ENCODE results near the gene PERM1. TPM values are rescaled to one million over a fixed set of nuclear protein-coding genes. Genes with fewer than 3 reads are reported as not detected.

The PERM1 gene
- total and polyA plus RNA-seq, 4 donors = 0.42 to 1.5 (median 0.49) TPM

GRCh38 chr1:958823-959730 lies 22.8 kb downstream of the PERM1 start, which contains the start of gene NOC2L:
NOC2L (minus strand) TSS chr1:959256; CDS start chr1:959240, 16 bp downstream.
- no peak within 1 kb of the TSS for H3K27ac ChIP-seq (ENCODE audit: low read depth in 1 of 2, low read length in 2 of 2)
- H3K27me3 ChIP-seq (ENCODE audit: control insufficient read depth in 1 of 2, insufficient read depth in 2 of 2, low read length in 1 of 2) = no peaks in the 10 kb centered on the region
- 7% methylated on average over 74 to 101 of the region's 101 CpGs for whole genome bisulfite sequencing, 2 donors
- ATAC-seq (ENCODE audit: low FRiP score) (peak; percentile 96), DNase-seq (peak; percentile 95 to 99)
- no peaks in the 10 kb centered on the region for H3K9me3 ChIP-seq (ENCODE audit: control insufficient read depth, low read length)
- H3K4me1 ChIP-seq (ENCODE audit: control insufficient read depth in 1 of 2, insufficient read depth in 2 of 2, low read length in 2 of 2) = no peaks in the 10 kb centered on the region
- H3K4me3 ChIP-seq (ENCODE audit: low read length in 2 of 2) = peak within 1 kb of the TSS; percentile 86 to 90
- no peaks in the 10 kb centered on the region for H3K36me3 ChIP-seq (ENCODE audit: control insufficient read depth in 1 of 2, insufficient read depth in 2 of 2, low read length in 1 of 2)
- intact Hi-C loops (cut with DNase I) = loop anchor here (5.0 to 10.0 kb wide), 2 partner anchors 54 to 57 kb away; no protein-coding TSS in a partner anchor

DNA sequence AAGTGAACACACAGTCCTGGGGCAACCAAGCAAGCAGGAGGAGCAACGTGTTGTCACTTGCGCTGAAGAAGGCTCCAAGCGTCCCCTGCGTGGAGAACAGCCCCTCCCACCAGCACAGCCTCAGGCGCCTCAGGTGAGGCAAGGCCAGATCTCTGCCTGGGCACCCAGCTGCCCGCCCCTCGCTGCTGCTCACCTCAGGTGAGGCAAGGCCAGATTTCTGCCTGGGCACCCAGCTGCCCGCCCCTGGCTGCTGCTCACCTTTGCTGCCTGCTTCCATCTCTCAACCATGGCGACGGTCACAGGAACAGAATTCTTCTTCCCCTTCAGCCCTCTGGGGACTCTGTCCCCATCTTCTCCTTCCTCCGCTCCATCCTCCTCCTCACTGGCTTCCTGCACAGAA lies 25.3 kb downstream of the PERM1 start:
- no peak overlapping the region for H3K4me3 ChIP-seq (ENCODE audit: low read length in 2 of 2)
- intact Hi-C loops (cut with DNase I) = loop anchor here (5.0 to 10.0 kb wide), 2 partner anchors 52 to 54 kb away; no protein-coding TSS in a partner anchor
- no peaks in the 10 kb centered on the region for H3K4me1 ChIP-seq (ENCODE audit: control insufficient read depth in 1 of 2, insufficient read depth in 2 of 2, low read length in 2 of 2)
- H3K27me3 ChIP-seq (ENCODE audit: control insufficient read depth in 1 of 2, insufficient read depth in 2 of 2, low read length in 1 of 2) = no peaks in the 10 kb centered on the region
- H3K27ac ChIP-seq (ENCODE audit: low read depth in 1 of 2, low read length in 2 of 2) = no peak overlapping the region
- DNase-seq (no peak), ATAC-seq (ENCODE audit: low FRiP score) (no peak)
- H3K9me3 ChIP-seq (ENCODE audit: control insufficient read depth, low read length) = no peaks in the 10 kb centered on the region
- H3K36me3 ChIP-seq (ENCODE audit: control insufficient read depth in 1 of 2, insufficient read depth in 2 of 2, low read length in 1 of 2) = no peaks in the 10 kb centered on the region
- 92 to 94% methylated on average over 11 of the region's 11 CpGs for WGBS, 2 donors

- Histone ChIP-seq H3K27ac (ENCODE audit: low read depth in 1 of 2, low read length in 2 of 2) (no peak overlapping the region), H3K27me3 (ENCODE audit: control insufficient read depth in 1 of 2, insufficient read depth in 2 of 2, low read length in 1 of 2) (no peaks in the 10 kb centered on the region), H3K9me3 (ENCODE audit: control insufficient read depth, low read length) (no peaks in the 10 kb centered on the region), H3K4me1 (ENCODE audit: control insufficient read depth in 1 of 2, insufficient read depth in 2 of 2, low read length in 2 of 2) (no peaks in the 10 kb centered on the region), H3K4me3 (ENCODE audit: low read length in 2 of 2) (no peak overlapping the region), H3K36me3 (ENCODE audit: control insufficient read depth in 1 of 2, insufficient read depth in 2 of 2, low read length in 1 of 2) (no peaks in the 10 kb centered on the region)
- DNase-seq (no peak), ATAC-seq (ENCODE audit: low FRiP score) (no peak)
- intact Hi-C loops (cut with DNase I) = loop anchor here (5.0 to 10.0 kb wide), 2 partner anchors 51 to 53 kb away; no protein-coding TSS in a partner anchor
- 88 to 99% methylated on average over 6 of the region's 6 CpGs for WGBS, 2 donors
Measured at GRCh38 chr1:955474-955873, 26.4 kb downstream of the PERM1 start.

DNA sequence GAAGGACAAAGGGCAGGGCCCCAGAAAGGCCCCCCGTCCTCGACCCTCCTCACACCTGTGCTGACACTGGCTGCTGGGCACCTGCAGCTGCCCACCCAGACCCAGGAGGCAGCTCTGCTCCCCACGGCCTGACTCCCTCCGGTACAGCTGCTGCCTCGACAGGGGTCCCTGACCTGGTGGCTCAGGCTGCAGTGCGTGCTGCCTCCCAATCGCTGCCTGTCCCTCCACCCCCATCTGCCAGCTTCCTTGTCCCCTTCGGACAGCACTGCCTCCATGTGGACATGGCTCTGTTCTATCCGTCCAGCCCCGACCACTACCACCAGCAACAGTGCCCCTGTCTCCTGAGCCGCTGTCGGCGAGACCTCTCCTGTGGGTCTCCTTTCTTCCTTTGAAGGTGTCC lies 27.0 kb downstream of the PERM1 start:
- intact Hi-C loops (cut with DNase I) = loop anchor here (5.0 to 10.0 kb wide), 2 partner anchors 50 to 53 kb away; no protein-coding TSS in a partner anchor
- H3K27ac ChIP-seq (ENCODE audit: low read depth in 1 of 2, low read length in 2 of 2) = no peak overlapping the region
- 84 to 90% methylated on average over 13 of the region's 13 CpGs for WGBS, 2 donors
- H3K36me3 ChIP-seq (ENCODE audit: control insufficient read depth in 1 of 2, insufficient read depth in 2 of 2, low read length in 1 of 2) = peaks cover 0 to 2% of the 10 kb centered on the region in 2 donors
- H3K4me3 ChIP-seq (ENCODE audit: low read length in 2 of 2) = no peak overlapping the region
- H3K27me3 ChIP-seq (ENCODE audit: control insufficient read depth in 1 of 2, insufficient read depth in 2 of 2, low read length in 1 of 2) = no peaks in the 10 kb centered on the region
- no peak for DNase-seq
- ATAC-seq (ENCODE audit: low FRiP score) = no peak
- H3K4me1 ChIP-seq (ENCODE audit: control insufficient read depth in 1 of 2, insufficient read depth in 2 of 2, low read length in 2 of 2) = no peaks in the 10 kb centered on the region
- H3K9me3 ChIP-seq (ENCODE audit: control insufficient read depth, low read length) = no peaks in the 10 kb centered on the region

DNA sequence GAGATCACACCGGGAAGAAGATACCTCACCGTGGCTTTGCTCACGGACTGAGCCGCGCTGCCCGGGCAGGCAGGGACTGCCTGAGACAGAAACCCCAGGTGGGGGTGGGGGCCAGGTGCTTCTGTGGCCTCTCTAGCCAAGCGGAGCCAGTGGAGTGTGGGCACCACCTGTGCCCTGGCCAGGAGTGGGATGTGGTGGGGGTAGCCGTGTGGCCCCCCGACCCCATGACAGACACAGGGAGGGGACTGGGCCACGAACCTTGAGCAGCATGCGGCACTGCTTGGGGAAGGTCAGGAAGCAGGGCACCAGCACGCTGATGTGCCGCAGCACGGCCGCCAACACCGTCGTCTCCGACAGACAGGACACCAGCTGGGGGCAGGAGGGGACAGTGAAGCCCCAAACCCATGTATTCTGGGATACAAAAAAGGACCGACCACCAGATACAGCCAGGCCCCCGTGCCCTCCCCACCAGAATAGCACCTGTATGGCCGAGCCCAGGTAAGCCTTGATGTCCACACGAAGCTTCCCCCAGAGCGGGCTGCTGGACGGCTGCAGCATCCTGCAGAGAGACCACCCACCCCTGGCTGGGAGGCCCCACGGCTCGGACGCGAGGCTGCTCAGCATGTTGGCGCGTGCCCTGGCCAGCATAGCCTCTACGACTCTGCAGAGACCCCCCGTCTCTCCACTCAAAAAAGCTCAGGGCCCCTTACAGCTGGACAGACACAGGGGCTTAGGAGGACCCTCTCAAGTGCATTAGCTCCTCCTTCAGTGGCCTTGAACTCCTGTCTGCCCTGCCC lies 28.2 kb downstream of the PERM1 start:
- Histone ChIP-seq H3K4me1 (ENCODE audit: control insufficient read depth in 1 of 2, insufficient read depth in 2 of 2, low read length in 2 of 2) (no peaks in the 10 kb centered on the region), H3K36me3 (ENCODE audit: control insufficient read depth in 1 of 2, insufficient read depth in 2 of 2, low read length in 1 of 2) (peaks cover 0 to 2% of the 10 kb centered on the region in 2 donors), H3K4me3 (ENCODE audit: low read length in 2 of 2) (no peak overlapping the region), H3K9me3 (ENCODE audit: control insufficient read depth, low read length) (no peaks in the 10 kb centered on the region), H3K27ac (ENCODE audit: low read depth in 1 of 2, low read length in 2 of 2) (no peak overlapping the region), H3K27me3 (ENCODE audit: control insufficient read depth in 1 of 2, insufficient read depth in 2 of 2, low read length in 1 of 2) (no peaks in the 10 kb centered on the region)
- 87 to 88% methylated on average over 32 of the region's 32 CpGs for WGBS, 2 donors
- DNase-seq (no peak), ATAC-seq (ENCODE audit: low FRiP score) (no peak)
- intact Hi-C loops (cut with DNase I) = loop anchor here in 1 of 2 donors (10.0 kb wide), 1 partner anchor 49 kb away; no protein-coding TSS in a partner anchor

DNA sequence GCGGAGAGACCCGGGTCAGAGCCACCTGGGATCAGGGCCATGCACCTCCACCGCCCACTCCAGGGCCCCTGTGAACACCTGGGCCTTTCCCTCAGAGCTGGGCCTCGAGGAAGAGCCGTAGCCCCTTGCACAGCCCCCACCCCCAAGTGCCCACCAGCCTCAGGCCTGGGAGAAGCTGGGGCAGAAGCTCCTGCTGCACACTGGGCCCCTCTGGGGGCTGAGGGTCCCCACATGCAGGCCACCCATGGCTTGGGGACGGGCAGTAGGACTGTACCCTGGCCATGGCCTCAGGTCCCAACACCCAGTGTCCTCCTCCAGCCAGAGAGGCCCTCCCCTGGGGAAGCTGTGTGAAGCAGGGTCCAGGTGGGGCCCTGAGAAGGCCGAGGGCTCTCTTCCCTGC lies 29.3 kb downstream of the PERM1 start:
- 88 to 93% methylated on average over 7 of the region's 7 CpGs for WGBS, 2 donors
- peaks cover 0 to 2% of the 10 kb centered on the region in 2 donors for H3K36me3 ChIP-seq (ENCODE audit: control insufficient read depth in 1 of 2, insufficient read depth in 2 of 2, low read length in 1 of 2)
- no peak overlapping the region for H3K27ac ChIP-seq (ENCODE audit: low read depth in 1 of 2, low read length in 2 of 2)
- intact Hi-C loops (cut with DNase I) = loop anchor here in 1 of 2 donors (10.0 kb wide), 1 partner anchor 48 kb away; no protein-coding TSS in a partner anchor
- DNase-seq (no peak), ATAC-seq (ENCODE audit: low FRiP score) (no peak)
- H3K27me3 ChIP-seq (ENCODE audit: control insufficient read depth in 1 of 2, insufficient read depth in 2 of 2, low read length in 1 of 2) = no peaks in the 10 kb centered on the region
- H3K4me3 ChIP-seq (ENCODE audit: low read length in 2 of 2) = no peak overlapping the region
- H3K4me1 ChIP-seq (ENCODE audit: control insufficient read depth in 1 of 2, insufficient read depth in 2 of 2, low read length in 2 of 2) = no peaks in the 10 kb centered on the region
- H3K9me3 ChIP-seq (ENCODE audit: control insufficient read depth, low read length) = no peaks in the 10 kb centered on the region

GRCh38 chr1:952201-952600 lies 29.7 kb downstream of the PERM1 start:
- Histone ChIP-seq H3K9me3 (ENCODE audit: control insufficient read depth, low read length) (no peaks in the 10 kb centered on the region), H3K4me1 (ENCODE audit: control insufficient read depth in 1 of 2, insufficient read depth in 2 of 2, low read length in 2 of 2) (no peaks in the 10 kb centered on the region), H3K27ac (ENCODE audit: low read depth in 1 of 2, low read length in 2 of 2) (no peak overlapping the region), H3K27me3 (ENCODE audit: control insufficient read depth in 1 of 2, insufficient read depth in 2 of 2, low read length in 1 of 2) (no peaks in the 10 kb centered on the region), H3K4me3 (ENCODE audit: low read length in 2 of 2) (no peak overlapping the region), H3K36me3 (ENCODE audit: control insufficient read depth in 1 of 2, insufficient read depth in 2 of 2, low read length in 1 of 2) (peaks cover 0 to 2% of the 10 kb centered on the region in 2 donors)
- DNase-seq (no peak), ATAC-seq (ENCODE audit: low FRiP score) (no peak)
- 88% methylated on average over 15 of the region's 15 CpGs for WGBS, 2 donors
- intact Hi-C loops (cut with DNase I) = loop anchor here in 1 of 2 donors (10.0 kb wide), 1 partner anchor 47 kb away; no protein-coding TSS in a partner anchor

DNA sequence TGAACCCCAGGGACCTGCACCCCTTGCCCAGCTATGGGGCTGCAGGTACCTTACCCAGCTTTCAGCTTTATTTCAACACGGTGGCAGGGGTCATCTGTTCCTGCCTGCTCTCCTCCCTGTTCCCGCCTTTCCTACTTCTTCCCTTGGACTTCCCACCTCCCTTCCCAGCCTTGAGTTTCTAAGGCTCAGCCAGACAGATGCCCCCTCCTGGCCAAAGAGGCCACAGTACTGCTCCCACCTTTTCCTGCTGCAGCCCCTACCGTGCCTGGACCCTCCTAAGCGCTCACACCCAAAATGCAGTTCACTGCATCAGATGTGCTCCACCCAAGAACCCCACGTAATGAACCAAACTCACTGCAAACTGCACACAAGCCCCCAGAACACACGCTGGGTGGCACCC lies 30.5 kb downstream of the PERM1 start:
- Histone ChIP-seq H3K9me3 (ENCODE audit: control insufficient read depth, low read length) (no peaks in the 10 kb centered on the region), H3K27ac (ENCODE audit: low read depth in 1 of 2, low read length in 2 of 2) (no peak overlapping the region), H3K27me3 (ENCODE audit: control insufficient read depth in 1 of 2, insufficient read depth in 2 of 2, low read length in 1 of 2) (no peaks in the 10 kb centered on the region), H3K4me1 (ENCODE audit: control insufficient read depth in 1 of 2, insufficient read depth in 2 of 2, low read length in 2 of 2) (no peaks in the 10 kb centered on the region), H3K36me3 (ENCODE audit: control insufficient read depth in 1 of 2, insufficient read depth in 2 of 2, low read length in 1 of 2) (peaks cover 0 to 2% of the 10 kb centered on the region in 2 donors), H3K4me3 (ENCODE audit: low read length in 2 of 2) (no peak overlapping the region)
- DNase-seq = no peak
- intact Hi-C loops (cut with DNase I) = loop anchor here in 1 of 2 donors (10.0 kb wide), 1 partner anchor 47 kb away; no protein-coding TSS in a partner anchor
- 59 to 71% methylated on average over 6 of the region's 6 CpGs for WGBS, 2 donors
- no peak for ATAC-seq (ENCODE audit: low FRiP score)
